BE2C (cell line): Measurements from ENCODE around the gene VAV3.
"Not testable (repeated sequence)": the region's sequence is repeated elsewhere in the genome, so short reads cannot be mapped to it uniquely, and the experiment has no call there.

Source experiments
- DNase-seq: peaks from one replicate; pipeline ENCODE4 v3.0.0-alpha.2; 2020
- H3K27me3 ChIP-seq: fragments of 250-450 bp; sonication (Bioruptor Pico); 2 replicates; pipeline ENCODE4 v1.5.1; 2020; ENCODE audit warnings: mild to moderate bottlenecking
- H3K36me3 ChIP-seq: fragments of 250-450 bp; sonication (Bioruptor Pico); 2 replicates; pipeline ENCODE4 v1.5.1; 2020; ENCODE audit warnings: mild to moderate bottlenecking
- H3K4me1 ChIP-seq: fragments of 250-450 bp; sonication (Bioruptor Pico); 2 replicates; pipeline ENCODE4 v1.5.1; 2020
- H3K4me3 ChIP-seq: 2 replicates; pipeline ENCODE4 v1.5.1; 2011; ENCODE audit warnings: low read depth, low read length
- H3K9me3 ChIP-seq: fragments of 250-450 bp; sonication (Bioruptor Pico); 2 replicates; pipeline ENCODE4 v1.5.1; 2020
- CTCF ChIP-seq: IDR thresholded peaks from 2 replicates; pipeline ENCODE4 v1.5.1; 2012; ENCODE audit warnings: mild to moderate bottlenecking, low read depth, low read length

The VAV3 gene

GRCh38 chr1:107659961-107660360 lies 305.0 kb downstream of the VAV3 start:
- no peak for TF ChIP-seq CTCF
- no peaks in the 10 kb centered on the region; the same call in 1 of the 2 replicates for H3K4me1 ChIP-seq
- no peaks in the 10 kb centered on the region for H3K27me3 ChIP-seq
- no peak for DNase-seq
- no peaks in the 10 kb centered on the region for H3K9me3 ChIP-seq
- H3K36me3 ChIP-seq: no peaks in the 10 kb centered on the region
- no peak overlapping the region for H3K4me3 ChIP-seq

- Histone ChIP-seq H3K27me3 (no peaks in the 10 kb centered on the region), H3K36me3 (no peaks in the 10 kb centered on the region), H3K4me3 (no peak overlapping the region), H3K4me1 (no peaks in the 10 kb centered on the region), H3K9me3 (no peaks in the 10 kb centered on the region)
- DNase-seq: no peak
- TF ChIP-seq CTCF: no peak
Observed at GRCh38 chr1:107657356-107657755, 307.6 kb downstream of the VAV3 start.

GRCh38 chr1:107653765-107654164 lies 311.2 kb downstream of the VAV3 start:
- H3K4me1 ChIP-seq: no peaks in the 10 kb centered on the region
- no peaks in the 10 kb centered on the region for H3K36me3 ChIP-seq
- no peak for TF ChIP-seq CTCF
- H3K27me3 ChIP-seq: no peaks in the 10 kb centered on the region
- no peak overlapping the region for H3K4me3 ChIP-seq
- no peak for DNase-seq
- H3K9me3 ChIP-seq: no peaks in the 10 kb centered on the region; the same call in 1 of the 2 replicates

- no peak for DNase-seq
- Histone ChIP-seq H3K27me3 (no peaks in the 10 kb centered on the region), H3K4me3 (no peak overlapping the region), H3K4me1 (no peaks in the 10 kb centered on the region), H3K9me3 (no peaks in the 10 kb centered on the region; the same call in 1 of the 2 replicates), H3K36me3 (no peaks in the 10 kb centered on the region)
- no peak for TF ChIP-seq CTCF
Observed at GRCh38 chr1:107653005-107653404, 312.0 kb downstream of the VAV3 start.

- not testable (repeated sequence) for H3K27me3 ChIP-seq, DNase-seq, H3K36me3 ChIP-seq, H3K9me3 ChIP-seq, H3K4me1 ChIP-seq, H3K4me3 ChIP-seq
Observed at GRCh38 chr1:107650825-107651224, 314.2 kb downstream of the VAV3 start.

- no peak for DNase-seq
- Histone ChIP-seq H3K36me3 (no peaks in the 10 kb centered on the region), H3K27me3 (no peaks in the 10 kb centered on the region), H3K4me1 (no peaks in the 10 kb centered on the region), H3K9me3 (no peaks in the 10 kb centered on the region; the same call in 1 of the 2 replicates), H3K4me3 (no peak overlapping the region)
- TF ChIP-seq CTCF: no peak
Observed at GRCh38 chr1:107649023-107649422, 316.0 kb downstream of the VAV3 start.

- Histone ChIP-seq H3K9me3 (no peaks in the 10 kb centered on the region; the same call in 1 of the 2 replicates), H3K4me1 (no peaks in the 10 kb centered on the region), H3K36me3 (no peaks in the 10 kb centered on the region), H3K4me3 (no peak overlapping the region), H3K27me3 (no peaks in the 10 kb centered on the region)
- TF ChIP-seq CTCF: no peak
- DNase-seq: no peak
Observed at GRCh38 chr1:107648071-107648470, 316.9 kb downstream of the VAV3 start.
